Neural cell (in vitro differentiated cells): Measurements from ENCODE around the gene SPC24. TPM values are rescaled to one million over a fixed set of nuclear protein-coding genes. Genes with fewer than 3 reads are reported as not detected.

ENCODE experiments used
- H2AFZ ChIP-seq: fragments of 200-600, 300-800 bp; sonication (generic), shearing (Covaris generic); 2 replicates; pipeline ENCODE4 v1.6.0; 2014; ENCODE audit warnings: low read depth, mild to moderate bottlenecking, antibody characterized with exemption, low read length, moderate library complexity
- H3F3A ChIP-seq: fragments of 200-600 bp; shearing (Covaris generic); 2 replicates; pipeline ENCODE4 v1.6.1; 2016; ENCODE audit warnings: mild to moderate bottlenecking, moderate library complexity, mixed read lengths, antibody characterized with exemption, low read length; ENCODE audit not compliant: insufficient read depth, poor library complexity, severe bottlenecking
- H3K27ac ChIP-seq: fragments of 200-600, 300-800 bp; sonication (generic), shearing (Covaris generic); 2 replicates; pipeline ENCODE4 v1.5.1; 2014; ENCODE audit warnings: mild to moderate bottlenecking, low read length, moderate library complexity
- H3K27me3 ChIP-seq: fragments of 300-800, 200-600 bp; sonication (generic), shearing (Covaris generic); 2 replicates; pipeline ENCODE4 v1.6.0; 2014; ENCODE audit warnings: mild to moderate bottlenecking, low read depth, low read length, moderate library complexity; ENCODE audit not compliant: insufficient read depth
- H3K36me3 ChIP-seq: fragments of 300-800, 200-600 bp; sonication (generic), shearing (Covaris generic); 2 replicates; pipeline ENCODE4 v1.5.1; 2014; ENCODE audit warnings: mild to moderate bottlenecking, antibody characterized with exemption, low read length, moderate library complexity; ENCODE audit not compliant: insufficient read depth
- H3K4me2 ChIP-seq: fragments of 300-800, 200-600 bp; sonication (generic), shearing (Covaris generic); 2 replicates; pipeline ENCODE4 v1.6.0; 2014; ENCODE audit warnings: mild to moderate bottlenecking, low read length
- H3K4me3 ChIP-seq: fragments of 300-800, 200-600 bp; sonication (generic), shearing (Covaris generic); 2 replicates; pipeline ENCODE4 v1.5.1; 2014; ENCODE audit warnings: mild to moderate bottlenecking, low read length, moderate library complexity
- H3K79me2 ChIP-seq: fragments of 200-600 bp; shearing (Covaris generic); replicated peaks from 2 replicates; pipeline ENCODE4 v1.6.0; 2014; ENCODE audit warnings: mild to moderate bottlenecking, low read length, moderate library complexity; ENCODE audit not compliant: insufficient read depth
- H3K9ac ChIP-seq: fragments of 300-800, 200-600 bp; sonication (generic), shearing (Covaris generic); 2 replicates; pipeline ENCODE4 v1.6.1; 2016; ENCODE audit warnings: mild to moderate bottlenecking, low read length, mixed read lengths
- H3K9me2 ChIP-seq: fragments of 200-600 bp; shearing (Covaris generic); 2 replicates; pipeline ENCODE4 v1.6.1; 2016; ENCODE audit warnings: mild to moderate bottlenecking, low read length, mixed read lengths; ENCODE audit not compliant: insufficient read depth
- H3K9me3 ChIP-seq: fragments of 200-600, 300-800 bp; sonication (generic), shearing (Covaris generic); 2 replicates; pipeline ENCODE4 v1.6.1; 2016; ENCODE audit warnings: mild to moderate bottlenecking, mixed run types, low read length, moderate library complexity, mixed read lengths
- H4K20me1 ChIP-seq: fragments of 200-600 bp; shearing (Covaris generic); 2 replicates; pipeline ENCODE4 v1.6.1; 2016; ENCODE audit warnings: mild to moderate bottlenecking, mixed run types; ENCODE audit not compliant: insufficient read depth
- CTCF ChIP-seq: fragments of 450-650 bp; IDR thresholded peaks from 2 replicates; pipeline ENCODE4 v1.5.1; 2014; ENCODE audit warnings: antibody characterized with exemption, mild to moderate bottlenecking, moderate library complexity; ENCODE audit not compliant: poor library complexity, severe bottlenecking
- EP300 ChIP-seq: fragments of 450-650 bp; conservative IDR thresholded peaks from 2 replicates; pipeline ENCODE4 v1.6.1; 2014; ENCODE audit warnings: antibody characterized with exemption, mild to moderate bottlenecking, moderate library complexity; ENCODE audit not compliant: poor library complexity, severe bottlenecking
- EZH2 ChIP-seq: fragments of 200-600, 300-800 bp; shearing (Covaris generic), sonication (generic); IDR thresholded peaks from 2 replicates; pipeline ENCODE4 v1.6.1; 2014; ENCODE audit warnings: antibody characterized with exemption, low read length, borderline replicate concordance, mild to moderate bottlenecking; ENCODE audit not compliant: insufficient read depth, poor library complexity, severe bottlenecking
- MXI1 ChIP-seq: fragments of 450-650 bp; conservative IDR thresholded peaks from 2 replicates; pipeline ENCODE4 v1.6.1; 2014; ENCODE audit warnings: antibody characterized with exemption, mild to moderate bottlenecking; ENCODE audit not compliant: poor library complexity, severe bottlenecking
- POLR2AphosphoS5 ChIP-seq: IDR thresholded peaks from 2 replicates; pipeline ENCODE4 v1.6.1; 2012
- RAD21 ChIP-seq: fragments of 450-650 bp; conservative IDR thresholded peaks from 2 replicates; pipeline ENCODE4 v1.6.1; 2014; ENCODE audit warnings: antibody characterized with exemption, mild to moderate bottlenecking, moderate library complexity
- REST ChIP-seq: IDR thresholded peaks from 2 replicates; pipeline ENCODE4 v1.6.1; 2012; ENCODE audit warnings: borderline replicate concordance
- SMC3 ChIP-seq: fragments of 450-650 bp; conservative IDR thresholded peaks from 2 replicates; pipeline ENCODE4 v1.6.1; 2014; ENCODE audit warnings: antibody characterized with exemption, mild to moderate bottlenecking, moderate library complexity; ENCODE audit not compliant: poor library complexity
- TAF1 ChIP-seq: IDR thresholded peaks from 2 replicates; pipeline ENCODE4 v1.6.1; 2012; ENCODE audit warnings: low read depth
- polyA plus RNA-seq: library from polyadenylated mRNA; depleted of rRNA; stranded (reverse); fragments of >200 nt; gene quantifications from 2 replicates; pipeline ENCODE4 v1.2.3, GENCODE V29; 2014

The SPC24 gene
- polyA plus RNA-seq, 1 donor from 2014 or later = 0.40 TPM

- Histone ChIP-seq H4K20me1 (no peaks in the 10 kb centered on the region), H3K9ac (no peak overlapping the region), H3K9me3 (no peaks in the 10 kb centered on the region), H2AFZ (no peak overlapping the region), H3F3A (no peaks in the 10 kb centered on the region), H3K79me2 (no peaks in the 10 kb centered on the region), H3K4me2 (no peak overlapping the region), H3K27ac (no peak overlapping the region), H3K27me3 (no peaks in the 10 kb centered on the region), H3K36me3 (no peaks in the 10 kb centered on the region), H3K4me3 (no peak overlapping the region), H3K9me2 (no peaks in the 10 kb centered on the region)
- no peak for TF ChIP-seq MXI1
- TF ChIP-seq EZH2 = no peak
- TF ChIP-seq REST = no peak
- no peak for TF ChIP-seq TAF1
- no peak for TF ChIP-seq CTCF
- no peak for TF ChIP-seq SMC3
- TF ChIP-seq POLR2AphosphoS5 = no peak
- TF ChIP-seq RAD21 = no peak
- no peak for TF ChIP-seq EP300
These were observed 42.4 kb downstream of the SPC24 start for GRCh38 chr19:11113140-11113708.

GRCh38 chr19:11111771-11112144 lies 43.8 kb downstream of the SPC24 start:
- Histone ChIP-seq H2AFZ (no peak overlapping the region), H3K9me3 (no peaks in the 10 kb centered on the region), H3K27ac (no peak overlapping the region), H3K36me3 (no peaks in the 10 kb centered on the region), H3K4me3 (no peak overlapping the region), H3K27me3 (no peaks in the 10 kb centered on the region), H3K4me2 (no peak overlapping the region), H3K9ac (no peak overlapping the region), H3F3A (no peaks in the 10 kb centered on the region), H3K79me2 (no peaks in the 10 kb centered on the region), H4K20me1 (no peaks in the 10 kb centered on the region), H3K9me2 (no peaks in the 10 kb centered on the region)
- TF ChIP-seq SMC3 (no peak), EP300 (no peak), TAF1 (no peak), MXI1 (no peak), CTCF (no peak), REST (no peak), POLR2AphosphoS5 (no peak), EZH2 (no peak), RAD21 (no peak)
